Measurements from ENCODE around the gene OSBPL1A.

OSBPL1A gene

GRCh38 chr18:24397694-24398368 is at the start of gene OSBPL1A:
OSBPL1A (minus strand) TSS chr18:24397824; CDS start chr18:24377533, 20,291 bp downstream.
- peak; percentile 87 to 89 for DNase-seq

GRCh38 chr18:24446953-24447538 is 49.4 kb upstream of the OSBPL1A start:
- DNase-seq: no peak

DNA sequence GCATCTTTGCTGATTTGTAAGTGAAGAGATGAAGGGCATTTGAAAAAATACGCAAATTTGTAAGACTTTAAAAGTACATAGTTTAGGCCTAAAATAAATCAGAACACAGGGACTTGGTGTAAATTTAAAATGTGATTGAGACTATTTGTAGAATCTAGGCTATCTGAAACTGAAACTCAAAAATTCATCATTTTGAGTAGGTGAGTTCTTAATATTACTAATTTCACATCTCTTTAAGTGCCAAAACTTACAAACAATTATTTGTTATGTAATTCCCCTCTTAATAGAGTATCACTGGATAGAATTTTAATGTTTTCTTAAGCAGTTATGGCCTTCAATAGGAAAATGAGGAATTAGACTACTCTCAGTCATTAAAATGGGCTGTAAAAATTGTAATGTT is 48.8 kb upstream of the OSBPL1A start:
- DNase-seq: no peak

- peak in 1 of 2 donors; percentile 49 for DNase-seq
These were observed 46.2 kb upstream of the OSBPL1A start for GRCh38 chr18:24443870-24444269.

GRCh38 chr18:24436939-24437338 is 39.3 kb upstream of the OSBPL1A start:
- DNase-seq: no peak

- no peak for DNase-seq
These were observed 35.0 kb upstream of the OSBPL1A start for GRCh38 chr18:24432618-24433017.

GRCh38 chr18:24429188-24429587 is 31.6 kb upstream of the OSBPL1A start:
- DNase-seq: no peak

- no peak for DNase-seq
These were observed 31.1 kb upstream of the OSBPL1A start for GRCh38 chr18:24428709-24429108.

- no peak for DNase-seq
These were observed 29.9 kb upstream of the OSBPL1A start for GRCh38 chr18:24427484-24427883.

- peak; percentile 52 to 66 for DNase-seq
These were observed 29.0 kb upstream of the OSBPL1A start, which contains the start of gene IMPACT for GRCh38 chr18:24426398-24427294. IMPACT (plus strand) TSS chr18:24426670; CDS start chr18:24426757, 87 bp downstream.

GRCh38 chr18:24426073-24426397 is 28.4 kb upstream of the OSBPL1A start:
- no peak for DNase-seq

DNA sequence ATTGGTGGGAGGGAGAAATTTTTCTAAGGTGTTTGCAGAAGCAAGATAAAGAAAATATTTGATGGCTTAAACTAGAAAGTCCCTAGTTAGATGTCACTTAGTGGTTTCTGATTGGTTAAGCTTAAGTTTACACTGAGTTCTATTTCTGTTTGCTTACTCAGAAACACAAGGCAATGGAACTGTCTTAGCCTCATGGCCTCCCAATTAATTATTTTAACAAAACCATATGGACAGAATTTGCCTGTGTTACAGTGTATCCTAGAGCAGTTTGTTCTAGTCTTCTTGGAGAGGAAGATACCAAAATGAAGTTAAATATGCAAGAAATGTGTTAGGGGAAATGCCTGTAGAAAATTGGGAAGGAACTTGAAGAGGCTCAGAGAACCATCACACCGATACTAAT is 24.2 kb upstream of the OSBPL1A start:
- no peak for DNase-seq

- DNase-seq: no peak
These were observed 22.9 kb upstream of the OSBPL1A start for GRCh38 chr18:24420551-24420950.

- DNase-seq: no peak
These were observed 19.9 kb upstream of the OSBPL1A start for GRCh38 chr18:24417480-24417879.

DNA sequence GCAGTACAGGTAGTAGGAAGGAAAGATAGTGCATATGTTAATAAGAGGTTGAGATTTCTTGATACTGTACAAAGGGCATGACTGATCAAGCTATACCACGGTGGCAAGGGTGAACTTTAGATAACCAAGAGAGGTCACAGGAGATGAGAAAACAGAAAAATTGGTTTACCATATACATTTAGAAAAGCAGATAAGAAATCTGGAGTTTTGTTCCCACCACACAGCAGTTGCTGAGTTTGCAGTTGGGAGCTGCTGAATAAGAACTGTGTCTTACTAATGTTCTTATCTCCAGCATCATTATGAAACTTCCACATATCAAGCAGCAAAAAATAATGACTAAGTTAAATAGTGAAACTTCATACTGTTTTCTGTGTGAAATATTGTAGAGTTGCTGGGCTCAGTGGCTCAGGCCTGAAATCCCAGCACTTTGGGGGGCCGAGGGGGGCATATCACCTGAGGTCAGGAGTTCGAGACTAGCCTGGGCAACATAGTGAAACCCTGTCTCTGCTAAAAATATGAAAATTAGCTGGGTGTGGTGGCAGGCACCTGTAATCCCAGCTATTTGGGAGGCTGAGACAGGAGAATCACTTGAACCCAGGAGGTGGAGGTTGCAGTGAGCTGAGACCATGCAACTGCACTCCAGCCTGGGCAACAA is 16.9 kb upstream of the OSBPL1A start:
- no peak for DNase-seq

- no peak for DNase-seq
These were observed 15.5 kb upstream of the OSBPL1A start for GRCh38 chr18:24413148-24413547.

DNA sequence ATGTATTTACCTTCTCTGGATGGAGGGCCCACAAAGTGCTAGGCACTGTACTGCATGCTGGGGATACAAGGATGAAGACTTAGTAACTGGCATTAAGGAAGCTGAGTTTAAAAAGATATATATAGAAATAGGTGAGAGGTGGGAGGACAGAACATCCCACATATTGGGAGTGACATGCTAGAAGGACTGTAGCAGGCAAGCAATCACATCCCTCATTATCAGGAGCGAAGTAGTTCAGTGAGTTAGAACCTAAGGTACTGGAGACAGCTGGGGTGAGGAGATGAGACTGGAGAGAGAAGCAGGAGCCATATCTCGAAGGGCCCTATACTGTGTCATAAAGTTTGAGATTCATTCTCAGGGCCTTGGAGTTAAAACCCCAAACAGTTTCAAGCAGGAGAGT is 10.9 kb upstream of the OSBPL1A start:
- DNase-seq: no peak

GRCh38 chr18:24404591-24404990 is 7.0 kb upstream of the OSBPL1A start:
- no peak for DNase-seq

- no peak for DNase-seq
These were observed 5.5 kb upstream of the OSBPL1A start for GRCh38 chr18:24403076-24403475.

- no peak for DNase-seq
These were observed 4.7 kb upstream of the OSBPL1A start for GRCh38 chr18:24402209-24402785.

DNA sequence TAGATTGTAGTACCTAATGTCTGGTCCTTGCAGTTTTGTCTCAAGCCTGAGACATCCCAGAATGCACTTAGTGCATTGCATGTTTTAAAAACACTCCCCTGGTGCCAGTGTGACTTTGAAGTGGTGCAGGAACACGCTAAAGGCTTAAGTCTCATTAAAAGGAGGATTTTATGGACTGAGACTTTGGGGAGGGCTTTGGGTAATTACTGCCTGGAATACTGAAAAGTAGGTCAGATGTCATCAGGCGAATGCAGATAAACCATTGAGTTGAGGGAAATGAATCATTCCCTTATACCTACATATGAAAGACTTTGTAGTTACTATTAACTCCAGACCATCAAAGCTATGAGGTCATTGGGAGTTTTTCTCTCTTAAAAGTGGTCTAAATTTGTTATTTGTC is 3.0 kb upstream of the OSBPL1A start:
- DNase-seq: no peak

DNA sequence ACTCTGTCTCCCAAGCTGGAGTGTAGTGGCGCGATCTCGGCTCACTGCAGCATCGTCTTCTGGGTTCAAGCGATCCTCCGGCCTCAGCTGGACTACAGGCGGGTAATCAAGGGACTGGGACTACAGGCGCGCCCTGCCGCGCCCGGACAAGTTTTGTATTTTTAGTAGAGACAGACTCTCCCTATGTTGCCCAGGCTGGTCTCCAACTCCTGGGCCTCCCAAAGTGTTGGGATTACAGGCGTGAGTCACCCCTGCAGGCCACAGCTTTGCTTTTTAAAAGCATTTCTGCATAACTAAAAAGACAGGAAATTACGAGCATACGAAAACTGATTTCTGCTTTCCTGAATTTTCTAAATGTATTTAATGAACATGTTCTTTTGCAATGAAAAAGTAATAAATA is 916 bp upstream of the OSBPL1A start:
- no peak for DNase-seq

DNA sequence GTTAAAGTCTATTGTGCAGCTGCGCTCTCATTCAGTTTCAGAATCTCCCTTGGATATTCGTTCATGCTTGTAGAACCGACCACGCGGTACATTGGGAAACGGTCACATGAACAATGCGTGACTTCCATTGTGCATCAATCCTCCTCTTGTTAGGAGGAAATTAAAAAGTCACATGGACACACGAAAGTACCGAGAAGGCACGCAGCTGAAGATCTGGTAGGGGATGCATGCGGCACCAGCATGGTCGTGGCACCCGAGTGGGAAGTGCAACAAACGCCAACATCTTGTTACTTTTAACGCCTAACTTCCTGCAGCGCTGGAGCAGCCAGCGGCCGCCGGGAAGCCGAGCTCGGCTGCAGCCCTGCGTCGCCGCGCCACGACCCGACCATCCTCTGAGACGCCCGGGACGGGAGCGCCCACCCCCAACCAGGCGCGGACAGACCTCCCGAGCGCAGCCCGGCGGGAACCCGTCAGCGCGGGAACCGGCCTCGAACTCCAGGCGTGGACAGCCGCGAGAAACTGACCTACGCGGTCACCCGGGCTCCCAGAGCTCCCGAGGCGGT is 412 bp downstream of the OSBPL1A start:
- DNase-seq: peak; percentile 52 to 54

All from bone marrow (tissue), 2 donors.